Measurements from ENCODE around the gene RMND1.

The RMND1 gene

DNA sequence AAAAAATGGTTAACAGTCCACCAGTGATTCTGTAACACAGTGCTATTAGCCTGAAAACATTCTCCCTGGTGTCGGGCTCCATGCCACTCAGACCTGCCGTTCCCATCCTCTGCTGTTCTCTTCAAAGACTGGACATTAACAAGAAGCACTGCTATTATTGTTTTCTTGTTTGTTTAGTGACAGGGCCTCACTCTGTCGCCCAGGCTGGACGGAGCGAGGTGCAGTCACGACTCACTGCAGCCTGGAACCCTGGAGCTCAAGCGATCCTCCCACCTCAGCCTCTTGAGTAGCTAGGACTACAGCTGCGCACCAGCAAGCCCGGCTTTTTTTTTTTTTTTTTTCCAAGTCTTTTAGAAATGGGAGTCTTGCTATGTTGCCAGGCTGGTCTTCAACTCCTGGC lies 9.6 kb downstream of the RMND1 start:
- Mint-ChIP-seq H3K4me1 (ENCODE audit: low read depth) (peaks cover 17% of the 10 kb centered on the region), H3K27ac (no peak overlapping the region)

GRCh38 chr6:151441390-151442166 lies 10.3 kb downstream of the RMND1 start:
- Mint-ChIP-seq H3K4me1 (ENCODE audit: low read depth) (peaks cover 19% of the 10 kb centered on the region), H3K9me3 (no peaks in the 10 kb centered on the region), H3K27ac (no peak overlapping the region), H3K27me3 (ENCODE audit: low read depth) (no peaks in the 10 kb centered on the region), H3K4me3 (no peak overlapping the region), H3K36me3 (ENCODE audit: low read depth) (peaks cover 10% of the 10 kb centered on the region)

More for the DNA sequence above, 9.6 kb downstream of the RMND1 start:
- Mint-ChIP-seq H3K4me3 (no peak overlapping the region), H3K27me3 (ENCODE audit: low read depth) (no peaks in the 10 kb centered on the region), H3K9me3 (no peaks in the 10 kb centered on the region), H3K36me3 (ENCODE audit: low read depth) (peaks cover 10% of the 10 kb centered on the region)

DNA sequence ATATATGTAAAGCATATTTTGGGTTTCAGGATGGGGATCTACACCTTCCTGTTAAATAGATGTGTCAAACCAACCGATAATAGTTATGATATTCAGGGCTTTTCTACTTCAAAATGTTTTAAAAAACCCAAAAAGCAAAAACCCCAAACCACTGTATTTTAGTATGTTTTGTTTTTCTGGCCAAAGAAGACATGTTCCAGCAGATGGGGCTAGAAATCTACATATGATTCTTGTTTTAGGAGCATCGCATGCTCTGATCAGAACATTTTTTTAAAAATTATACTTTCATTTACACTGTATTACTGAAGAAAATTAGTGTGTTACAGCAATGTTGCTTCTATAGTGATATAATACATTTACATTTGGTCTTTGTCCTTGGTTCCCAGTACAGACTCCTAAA lies 11.0 kb downstream of the RMND1 start:
- peaks cover 23% of the 10 kb centered on the region for H3K4me1 Mint-ChIP-seq (ENCODE audit: low read depth)
- no peak overlapping the region for H3K27ac Mint-ChIP-seq
- H3K4me3 Mint-ChIP-seq, result no peak overlapping the region
- H3K27me3 Mint-ChIP-seq (ENCODE audit: low read depth), result no peaks in the 10 kb centered on the region
- no peaks in the 10 kb centered on the region for H3K9me3 Mint-ChIP-seq
- peaks cover 10% of the 10 kb centered on the region for H3K36me3 Mint-ChIP-seq (ENCODE audit: low read depth)

DNA sequence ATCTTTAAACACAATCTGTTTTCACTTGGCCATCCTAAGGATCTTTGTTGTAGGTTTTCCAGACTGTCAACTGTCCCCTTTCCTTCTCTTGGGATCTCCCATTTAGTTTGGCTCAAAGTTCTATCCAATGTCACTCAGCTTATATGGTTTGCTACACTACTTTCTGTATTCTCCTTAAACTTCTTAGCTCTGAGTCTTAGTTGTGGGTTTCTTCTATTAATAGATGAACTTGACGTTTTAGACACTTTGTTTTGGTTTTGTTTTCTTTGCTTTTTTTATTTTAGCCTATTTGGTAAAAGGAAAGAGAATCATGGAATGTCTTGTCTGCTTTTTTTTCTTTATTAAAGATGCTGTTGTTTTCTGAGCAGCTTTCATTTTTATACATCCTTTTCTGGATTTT lies 11.4 kb downstream of the RMND1 start:
- H3K36me3 Mint-ChIP-seq (ENCODE audit: low read depth), result peaks cover 10% of the 10 kb centered on the region

DNA sequence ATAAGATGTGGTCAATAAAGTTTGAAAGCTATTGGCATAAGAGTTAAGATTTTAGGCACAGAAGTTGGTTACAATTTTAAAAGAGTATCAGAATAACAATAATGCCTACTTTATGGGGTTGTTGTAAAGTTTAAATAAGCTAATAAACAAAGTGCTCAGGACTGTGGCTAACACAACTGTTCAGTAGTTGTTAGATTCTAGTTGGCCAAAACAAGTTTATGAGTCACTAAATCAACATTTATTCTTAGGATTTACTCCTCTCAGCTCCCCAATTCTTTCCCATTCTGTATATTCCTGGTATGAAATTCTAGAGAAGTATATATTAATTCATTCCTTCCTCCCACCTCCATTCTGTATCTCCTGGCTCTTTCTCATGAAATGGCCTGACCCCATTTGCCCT lies 14.5 kb downstream of the RMND1 start:
- peaks cover 10% of the 10 kb centered on the region for H3K36me3 Mint-ChIP-seq (ENCODE audit: low read depth)
- no peak overlapping the region for H3K4me3 Mint-ChIP-seq
- H3K4me1 Mint-ChIP-seq (ENCODE audit: low read depth), result peaks cover 17% of the 10 kb centered on the region
- no peak overlapping the region for H3K27ac Mint-ChIP-seq
- no peaks in the 10 kb centered on the region for H3K27me3 Mint-ChIP-seq (ENCODE audit: low read depth)
- no peaks in the 10 kb centered on the region for H3K9me3 Mint-ChIP-seq

More for the DNA sequence above, 11.4 kb downstream of the RMND1 start:
- no peaks in the 10 kb centered on the region for H3K27me3 Mint-ChIP-seq (ENCODE audit: low read depth)
- H3K4me1 Mint-ChIP-seq (ENCODE audit: low read depth), result peaks cover 23% of the 10 kb centered on the region
- H3K27ac Mint-ChIP-seq, result peak overlapping the region; percentile 4
- no peak overlapping the region for H3K4me3 Mint-ChIP-seq
- no peaks in the 10 kb centered on the region for H3K9me3 Mint-ChIP-seq

DNA sequence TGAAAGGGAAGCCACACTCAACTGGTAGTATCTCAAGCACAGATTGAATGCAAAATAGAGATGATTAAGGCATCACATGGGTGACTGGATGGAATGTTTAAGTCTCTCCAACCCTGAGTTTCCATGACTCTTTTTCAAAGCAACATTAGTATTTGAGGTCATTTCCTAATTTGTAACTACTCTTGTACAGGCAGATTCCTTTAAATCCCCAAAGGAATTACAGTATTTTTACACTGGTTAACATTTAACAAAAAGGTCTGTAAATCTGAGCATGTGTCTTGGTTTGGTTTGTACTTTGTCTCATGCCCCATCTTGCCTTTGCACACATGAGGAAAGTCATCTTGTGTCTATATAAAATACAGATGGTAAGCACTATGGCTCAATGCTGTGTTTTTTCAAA lies 15.1 kb downstream of the RMND1 start:
- no peaks in the 10 kb centered on the region for H3K27me3 Mint-ChIP-seq (ENCODE audit: low read depth)
- no peaks in the 10 kb centered on the region for H3K9me3 Mint-ChIP-seq
- no peak overlapping the region for H3K4me3 Mint-ChIP-seq
- peaks cover 9% of the 10 kb centered on the region for H3K36me3 Mint-ChIP-seq (ENCODE audit: low read depth)
- peaks cover 17% of the 10 kb centered on the region for H3K4me1 Mint-ChIP-seq (ENCODE audit: low read depth)
- H3K27ac Mint-ChIP-seq, result no peak overlapping the region

DNA sequence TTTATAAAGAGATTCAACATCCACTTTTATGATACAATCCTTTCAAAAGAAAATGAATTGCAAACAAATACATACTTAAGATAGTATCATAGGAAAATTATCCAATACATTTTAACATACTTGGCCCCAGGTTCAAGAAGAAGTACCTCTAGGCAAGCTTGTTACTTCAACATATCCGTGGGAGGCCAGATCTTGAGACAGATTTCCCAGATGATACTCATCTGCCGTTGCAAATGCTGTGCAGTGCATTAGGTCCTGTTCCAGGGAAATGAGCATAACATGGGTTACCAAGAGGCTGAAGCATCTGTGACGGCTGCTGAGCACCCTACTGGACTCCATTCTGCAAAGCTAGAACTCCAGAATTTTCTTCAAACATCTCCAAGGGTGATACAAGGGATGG lies 15.6 kb downstream of the RMND1 start:
- Mint-ChIP-seq H3K4me1 (ENCODE audit: low read depth) (peaks cover 16% of the 10 kb centered on the region), H3K27me3 (ENCODE audit: low read depth) (no peaks in the 10 kb centered on the region), H3K27ac (no peak overlapping the region), H3K9me3 (no peaks in the 10 kb centered on the region), H3K36me3 (ENCODE audit: low read depth) (peaks cover 8% of the 10 kb centered on the region), H3K4me3 (no peak overlapping the region)

- Mint-ChIP-seq H3K4me3 (no peak overlapping the region), H3K9me3 (no peaks in the 10 kb centered on the region), H3K27ac (no peak overlapping the region), H3K27me3 (ENCODE audit: low read depth) (no peaks in the 10 kb centered on the region), H3K4me1 (ENCODE audit: low read depth) (peaks cover 5% of the 10 kb centered on the region), H3K36me3 (ENCODE audit: low read depth) (peaks cover 17% of the 10 kb centered on the region)
Observed at GRCh38 chr6:151434369-151434768, 17.6 kb downstream of the RMND1 start.

- Mint-ChIP-seq H3K9me3 (no peaks in the 10 kb centered on the region), H3K4me1 (ENCODE audit: low read depth) (peaks cover 5% of the 10 kb centered on the region), H3K4me3 (no peak overlapping the region), H3K36me3 (ENCODE audit: low read depth) (peaks cover 22% of the 10 kb centered on the region), H3K27me3 (ENCODE audit: low read depth) (no peaks in the 10 kb centered on the region), H3K27ac (no peak overlapping the region)
Observed at GRCh38 chr6:151432651-151433050, 19.3 kb downstream of the RMND1 start.

DNA sequence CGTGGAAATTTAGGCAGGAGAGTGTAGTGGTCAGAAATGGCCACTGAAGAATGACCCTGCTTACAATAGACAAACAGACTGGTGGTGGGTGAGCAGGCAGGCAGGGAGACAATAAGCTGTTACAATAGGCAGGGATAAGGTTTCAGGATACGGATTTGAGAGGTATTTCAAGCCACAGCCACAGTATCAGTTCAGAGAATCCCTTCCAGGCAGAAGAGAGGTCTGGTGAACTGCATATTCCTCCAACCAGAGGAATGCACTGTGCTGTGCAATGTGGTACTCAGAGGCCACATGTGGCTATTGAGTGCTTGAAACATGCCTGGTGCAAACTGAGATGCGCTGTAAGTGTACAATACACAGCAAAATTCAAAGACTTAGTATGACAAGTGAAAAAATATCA lies 20.6 kb downstream of the RMND1 start:
- Mint-ChIP-seq H3K9me3 (no peaks in the 10 kb centered on the region), H3K4me3 (no peak overlapping the region), H3K27me3 (ENCODE audit: low read depth) (no peaks in the 10 kb centered on the region), H3K27ac (no peak overlapping the region), H3K4me1 (ENCODE audit: low read depth) (peaks cover under 1% of the 10 kb centered on the region), H3K36me3 (ENCODE audit: low read depth) (peaks cover 27% of the 10 kb centered on the region)

DNA sequence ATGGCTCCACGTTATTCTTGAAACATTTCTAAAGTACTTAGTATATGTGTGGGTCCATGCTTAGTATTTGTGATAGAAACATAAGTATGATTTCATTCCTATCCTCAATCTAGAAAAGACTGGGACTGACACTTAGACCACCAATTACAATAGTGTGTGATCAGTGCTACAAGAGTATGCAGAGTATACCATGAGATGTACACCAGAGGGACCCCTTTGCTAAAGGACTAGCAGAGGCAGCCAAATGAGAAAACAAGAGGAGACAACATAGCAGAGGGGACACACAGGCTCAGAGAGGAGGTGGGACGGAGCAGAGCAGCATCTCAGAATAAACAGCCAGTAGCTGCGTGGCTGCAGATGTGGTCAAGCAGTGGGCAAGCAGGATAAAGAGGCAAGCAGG lies 21.0 kb downstream of the RMND1 start:
- Mint-ChIP-seq H3K27me3 (ENCODE audit: low read depth) (no peaks in the 10 kb centered on the region), H3K4me1 (ENCODE audit: low read depth) (no peaks in the 10 kb centered on the region), H3K36me3 (ENCODE audit: low read depth) (peaks cover 28% of the 10 kb centered on the region), H3K4me3 (no peak overlapping the region), H3K9me3 (no peaks in the 10 kb centered on the region), H3K27ac (no peak overlapping the region)

DNA sequence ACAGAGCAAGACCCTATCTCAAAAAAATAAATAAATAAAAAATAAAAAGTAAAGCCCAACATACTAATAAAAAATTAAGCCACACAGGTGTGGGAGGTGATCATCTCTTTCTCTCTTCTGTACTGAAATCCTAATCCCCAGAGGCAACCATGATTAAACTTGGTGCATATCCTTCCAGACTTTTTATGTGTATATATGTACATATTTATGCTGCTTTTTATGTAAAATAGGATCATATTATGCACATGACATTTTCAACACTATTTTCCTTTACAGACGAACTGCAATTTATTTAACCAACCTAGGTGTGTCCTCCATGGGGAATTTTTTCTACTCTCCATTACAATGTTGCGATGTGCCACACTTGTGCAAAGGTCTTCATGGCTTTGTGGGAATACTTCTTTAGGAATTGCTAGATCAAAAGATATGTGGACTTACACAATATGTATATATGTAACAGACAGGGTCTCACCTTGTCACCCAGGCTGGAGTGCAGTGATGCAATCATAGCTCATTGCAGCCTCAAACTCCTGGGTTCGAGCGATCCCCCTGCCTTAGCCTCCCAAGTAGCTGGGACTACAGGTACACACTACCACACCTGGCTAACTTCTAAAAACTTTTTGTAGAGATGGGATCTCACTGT lies 23.7 kb downstream of the RMND1 start:
- H3K27ac Mint-ChIP-seq, result no peak overlapping the region
- no peaks in the 10 kb centered on the region for H3K27me3 Mint-ChIP-seq (ENCODE audit: low read depth)
- H3K36me3 Mint-ChIP-seq (ENCODE audit: low read depth), result peaks cover 37% of the 10 kb centered on the region
- no peaks in the 10 kb centered on the region for H3K4me1 Mint-ChIP-seq (ENCODE audit: low read depth)
- H3K4me3 Mint-ChIP-seq, result no peak overlapping the region
- no peaks in the 10 kb centered on the region for H3K9me3 Mint-ChIP-seq

- no peaks in the 10 kb centered on the region for H3K27me3 Mint-ChIP-seq (ENCODE audit: low read depth)
- H3K36me3 Mint-ChIP-seq (ENCODE audit: low read depth), result peaks cover 32% of the 10 kb centered on the region
- no peaks in the 10 kb centered on the region for H3K4me1 Mint-ChIP-seq (ENCODE audit: low read depth)
- no peak overlapping the region for H3K27ac Mint-ChIP-seq
- no peak overlapping the region for H3K4me3 Mint-ChIP-seq
- H3K9me3 Mint-ChIP-seq, result no peaks in the 10 kb centered on the region
Observed at GRCh38 chr6:151425561-151425960, 26.4 kb downstream of the RMND1 start.

DNA sequence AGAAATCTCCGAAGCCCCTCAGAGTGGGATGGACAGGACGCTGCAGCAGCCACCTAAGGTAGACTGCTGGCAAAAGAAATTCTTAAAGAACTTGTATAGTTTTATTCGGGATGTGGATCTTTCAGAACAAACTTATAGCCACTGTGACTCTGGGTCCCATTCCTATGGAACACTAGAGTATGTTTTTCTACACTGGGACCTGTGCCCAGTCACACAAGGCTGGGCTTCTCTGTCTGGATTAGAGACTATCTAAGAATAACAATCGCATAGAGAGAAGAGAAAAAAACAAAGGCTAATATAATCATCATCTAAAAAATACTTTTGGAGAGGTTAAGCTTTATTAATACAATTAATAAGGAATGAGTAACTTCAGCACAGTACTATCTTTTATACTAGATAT lies 28.9 kb downstream of the RMND1 start:
- H3K36me3 Mint-ChIP-seq (ENCODE audit: low read depth), result peaks cover 22% of the 10 kb centered on the region
- no peaks in the 10 kb centered on the region for H3K9me3 Mint-ChIP-seq
- no peaks in the 10 kb centered on the region for H3K4me1 Mint-ChIP-seq (ENCODE audit: low read depth)
- H3K4me3 Mint-ChIP-seq, result no peak overlapping the region
- H3K27ac Mint-ChIP-seq, result no peak overlapping the region
- H3K27me3 Mint-ChIP-seq (ENCODE audit: low read depth), result no peaks in the 10 kb centered on the region

DNA sequence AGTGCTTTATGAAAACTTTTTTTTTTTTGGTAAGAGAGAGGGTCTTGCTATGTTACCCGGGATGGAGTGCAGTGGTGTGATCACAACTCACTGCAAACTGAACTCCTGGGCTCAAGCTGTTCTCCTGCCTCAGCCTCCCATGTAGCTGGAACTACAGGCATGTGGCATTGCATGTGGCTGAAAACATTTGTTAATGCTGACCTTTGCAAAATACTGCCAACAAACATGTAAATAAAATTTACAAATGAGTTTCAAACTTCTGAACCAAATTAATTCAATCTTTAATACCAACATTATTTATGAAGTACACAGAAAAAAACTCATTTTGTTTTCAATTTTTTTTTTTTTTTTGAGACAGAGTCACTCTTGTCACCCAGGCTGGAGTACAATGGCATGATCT lies 34.4 kb downstream of the RMND1 start:
- Mint-ChIP-seq H3K36me3 (ENCODE audit: low read depth) (peaks cover 40% of the 10 kb centered on the region), H3K27ac (no peak overlapping the region), H3K4me1 (ENCODE audit: low read depth) (peaks cover 14% of the 10 kb centered on the region), H3K9me3 (peaks cover 21% of the 10 kb centered on the region), H3K27me3 (ENCODE audit: low read depth) (no peaks in the 10 kb centered on the region), H3K4me3 (no peak overlapping the region)
